Measurements from ENCODE around the gene ANKRD55.

GRCh38 chr5:56059854-56060253 lies 173.3 kb downstream of the ANKRD55 start:
- TF ChIP-seq MYC (IDR thresholded peaks at IDR 0.05; ENCODE audit: low read depth, low read length) (no peak), POLR2AphosphoS5 (IDR thresholded peaks at IDR 0.05; ENCODE audit: insufficient read depth, low read depth, low read length) (no peak), CTCF (IDR thresholded peaks at IDR 0.05; ENCODE audit: extremely low read depth in 1 of 2, insufficient read depth in 1 of 2, low read depth in 1 of 2, low read length in 2 of 2) (no peak), EZH2 (IDR thresholded peaks at IDR 0.05; ENCODE audit: borderline replicate concordance, low read depth, low read length, severe bottlenecking) (no peak), POLR2A (IDR thresholded peaks at IDR 0.05; ENCODE audit: low read depth, low read length) (no peak), MAX (IDR thresholded peaks at IDR 0.05; ENCODE audit: insufficient read depth, insufficient read length) (no peak), JUN (IDR thresholded peaks at IDR 0.05; ENCODE audit: borderline replicate concordance, insufficient read depth, insufficient read length, low read depth) (no peak), GATA2 (IDR thresholded peaks at IDR 0.05; ENCODE audit: insufficient read depth, insufficient read length, low read depth, low read length) (no peak)

All from endothelial cell of umbilical vein (primary cell).